NB4 (cell line): ENCODE results near the gene TRDMT1.

Experiments
- CTCF ChIP-seq: IDR thresholded peaks from one replicate; pipeline ENCODE4 v1.5.1; 2012; ENCODE audit warnings: low read depth, low read length
- POLR2A ChIP-seq: IDR thresholded peaks from 2 replicates; pipeline ENCODE4 v1.6.1; 2011; ENCODE audit warnings: mild to moderate bottlenecking; ENCODE audit not compliant: insufficient read length; ENCODE audit errors: extremely low read depth

GRCh38 chr10:17214526-17214925 lies 13.1 kb upstream of the TRDMT1 start:
- TF ChIP-seq CTCF (no peak), POLR2A (no peak)
